ENCODE measurements around the gene EPHB3. TPM values are rescaled to one million over a fixed set of nuclear protein-coding genes. Genes with fewer than 3 reads are reported as not detected.

Gene EPHB3
- total RNA-seq, 1 donor from 2014 or later = 17.2 TPM

GRCh38 chr3:184552296-184552695 is 9.3 kb upstream of the EPHB3 start:
- Histone ChIP-seq H3K4me1 (ENCODE audit: insufficient read depth, low read length) (no peaks in the 10 kb centered on the region), H3K79me2 (ENCODE audit: insufficient read depth, low read length) (no peaks in the 10 kb centered on the region), H3K9me3 (ENCODE audit: insufficient read depth, low read depth, low read length) (no peaks in the 10 kb centered on the region), H2AFZ (ENCODE audit: low read depth, low read length) (no peak overlapping the region), H3K27me3 (ENCODE audit: insufficient read depth, low read length) (peaks cover 38% of the 10 kb centered on the region), H3K4me2 (ENCODE audit: low read length) (no peak overlapping the region), H3K36me3 (ENCODE audit: insufficient read depth, low read length) (no peaks in the 10 kb centered on the region), H3K27ac (ENCODE audit: low read depth, low read length) (no peak overlapping the region), H3K4me3 (ENCODE audit: insufficient read depth, low read depth, low read length) (no peak overlapping the region), H4K20me1 (ENCODE audit: insufficient read depth, low read length) (no peaks in the 10 kb centered on the region), H3K9ac (ENCODE audit: low read length) (no peak overlapping the region)
- Mint-ChIP-seq H3K27ac (ENCODE audit: unreplicated experiment) (no peak overlapping the region), H3K36me3 (ENCODE audit: low read depth, unreplicated experiment) (peaks cover 2% of the 10 kb centered on the region), H3K4me1 (ENCODE audit: low read depth, unreplicated experiment) (no peaks in the 10 kb centered on the region), H3K9me3 (ENCODE audit: unreplicated experiment) (no peaks in the 10 kb centered on the region), H3K4me3 (ENCODE audit: unreplicated experiment) (peak overlapping the region; percentile 9), H3K27me3 (ENCODE audit: low read depth, unreplicated experiment) (peaks cover 52% of the 10 kb centered on the region)
- FAIRE-seq (no peak), DNase-seq (ENCODE audit: low read depth) (no peak)
- TF ChIP-seq EZH2 (IDR thresholded peaks at IDR 0.05; ENCODE audit: insufficient read depth, low read length) = no peak
- no peak for TF ChIP-seq CTCF (IDR thresholded peaks at IDR 0.05; ENCODE audit: insufficient read depth, low read depth, low read length)

GRCh38 chr3:184552863-184553262 is 8.7 kb upstream of the EPHB3 start:
- Mint-ChIP-seq H3K36me3 (ENCODE audit: low read depth, unreplicated experiment) (peaks cover 2% of the 10 kb centered on the region), H3K27ac (ENCODE audit: unreplicated experiment) (no peak overlapping the region), H3K9me3 (ENCODE audit: unreplicated experiment) (no peaks in the 10 kb centered on the region), H3K27me3 (ENCODE audit: low read depth, unreplicated experiment) (peaks cover 58% of the 10 kb centered on the region), H3K4me1 (ENCODE audit: low read depth, unreplicated experiment) (no peaks in the 10 kb centered on the region), H3K4me3 (ENCODE audit: unreplicated experiment) (no peak overlapping the region)
- H3K27ac ChIP-seq (ENCODE audit: low read depth, low read length) = no peak overlapping the region
- TF ChIP-seq EZH2 (IDR thresholded peaks at IDR 0.05; ENCODE audit: insufficient read depth, low read length) = no peak
- no peak for TF ChIP-seq CTCF (IDR thresholded peaks at IDR 0.05; ENCODE audit: insufficient read depth, low read depth, low read length)
- no peak for DNase-seq (ENCODE audit: low read depth)
- FAIRE-seq = no peak
- H3K4me3 ChIP-seq (ENCODE audit: insufficient read depth, low read depth, low read length) = no peak overlapping the region
- no peak overlapping the region for H3K4me2 ChIP-seq (ENCODE audit: low read length)
- no peaks in the 10 kb centered on the region for H3K79me2 ChIP-seq (ENCODE audit: insufficient read depth, low read length)
- H3K27me3 ChIP-seq (ENCODE audit: insufficient read depth, low read length) = peaks cover 43% of the 10 kb centered on the region
- H3K9ac ChIP-seq (ENCODE audit: low read length) = no peak overlapping the region
- no peaks in the 10 kb centered on the region for H4K20me1 ChIP-seq (ENCODE audit: insufficient read depth, low read length)
- no peak overlapping the region for H2AFZ ChIP-seq (ENCODE audit: low read depth, low read length)
- H3K36me3 ChIP-seq (ENCODE audit: insufficient read depth, low read length) = no peaks in the 10 kb centered on the region
- no peaks in the 10 kb centered on the region for H3K4me1 ChIP-seq (ENCODE audit: insufficient read depth, low read length)
- H3K9me3 ChIP-seq (ENCODE audit: insufficient read depth, low read depth, low read length) = no peaks in the 10 kb centered on the region

GRCh38 chr3:184553385-184553784 is 8.2 kb upstream of the EPHB3 start:
- DNase-seq (ENCODE audit: low read depth) (no peak), FAIRE-seq (no peak)
- Mint-ChIP-seq H3K27me3 (ENCODE audit: low read depth, unreplicated experiment) (peaks cover 63% of the 10 kb centered on the region), H3K4me1 (ENCODE audit: low read depth, unreplicated experiment) (no peaks in the 10 kb centered on the region), H3K36me3 (ENCODE audit: low read depth, unreplicated experiment) (peaks cover 2% of the 10 kb centered on the region), H3K4me3 (ENCODE audit: unreplicated experiment) (no peak overlapping the region), H3K27ac (ENCODE audit: unreplicated experiment) (no peak overlapping the region), H3K9me3 (ENCODE audit: unreplicated experiment) (no peaks in the 10 kb centered on the region)
- H3K79me2 ChIP-seq (ENCODE audit: insufficient read depth, low read length) = no peaks in the 10 kb centered on the region
- H3K9ac ChIP-seq (ENCODE audit: low read length) = no peak overlapping the region
- H3K27me3 ChIP-seq (ENCODE audit: insufficient read depth, low read length) = peaks cover 48% of the 10 kb centered on the region
- no peaks in the 10 kb centered on the region for H4K20me1 ChIP-seq (ENCODE audit: insufficient read depth, low read length)
- H2AFZ ChIP-seq (ENCODE audit: low read depth, low read length) = no peak overlapping the region
- no peaks in the 10 kb centered on the region for H3K9me3 ChIP-seq (ENCODE audit: insufficient read depth, low read depth, low read length)
- no peak overlapping the region for H3K27ac ChIP-seq (ENCODE audit: low read depth, low read length)
- H3K36me3 ChIP-seq (ENCODE audit: insufficient read depth, low read length) = no peaks in the 10 kb centered on the region
- H3K4me2 ChIP-seq (ENCODE audit: low read length) = no peak overlapping the region
- TF ChIP-seq CTCF (IDR thresholded peaks at IDR 0.05; ENCODE audit: insufficient read depth, low read depth, low read length) (no peak), EZH2 (IDR thresholded peaks at IDR 0.05; ENCODE audit: insufficient read depth, low read length) (no peak)
- no peaks in the 10 kb centered on the region for H3K4me1 ChIP-seq (ENCODE audit: insufficient read depth, low read length)
- H3K4me3 ChIP-seq (ENCODE audit: insufficient read depth, low read depth, low read length) = no peak overlapping the region
